HepG2 (cell line): Measurements from ENCODE around the gene ARAP1. TPM values are rescaled to one million over a fixed set of nuclear protein-coding genes. Genes with fewer than 3 reads are reported as not detected.
A peak's percentile ranks its signal among the peaks of the same experiment; 100 is the strongest.

Experiments
- ARID5B ChIP-seq: IDR thresholded peaks from 2 replicates; pipeline ENCODE4 v1.4.0; 2020; ENCODE audit warnings: mild to moderate bottlenecking, missing genetic modification reagents
- ATF4 ChIP-seq, 2 experiments: fragments of 450-650 bp in 1 of 2; sonication (generic) in 1 of 2; formaldehyde crosslinking; IDR thresholded peaks; 2 replicates each; pipeline versions ENCODE4 v1.5.0 to v1.8.0; 2020 to 2022; ENCODE audit warnings: mild to moderate bottlenecking in 1 of 2, missing genetic modification reagents in 1 of 2
- ESRRA ChIP-seq: sonication (generic); formaldehyde crosslinking; IDR thresholded peaks from 2 replicates; pipeline ENCODE4 v1.5.1; 2020; ENCODE audit warnings: mild to moderate bottlenecking, low read depth, missing genetic modification reagents
- MNT ChIP-seq: fragments of 450-650 bp; IDR thresholded peaks from 2 replicates; pipeline ENCODE4 v1.6.1; 2016
- PRDM4 ChIP-seq: sonication (generic); formaldehyde crosslinking; IDR thresholded peaks from 2 replicates; pipeline ENCODE4 v1.9.0; 2021; ENCODE audit warnings: missing genetic modification reagents, borderline replicate concordance
- SALL2 ChIP-seq: sonication (generic); formaldehyde crosslinking; IDR thresholded peaks from 2 replicates; pipeline ENCODE4 v1.8.1; 2023; ENCODE audit warnings: mild to moderate bottlenecking, missing genetic modification reagents, inconsistent platforms
- ZNF546 ChIP-seq: sonication (generic); formaldehyde crosslinking; conservative IDR thresholded peaks from 2 replicates; pipeline ENCODE4 v1.8.1; 2023; ENCODE audit warnings: mild to moderate bottlenecking, missing genetic modification reagents
- ZNF558 ChIP-seq: sonication (generic); formaldehyde crosslinking; IDR thresholded peaks from 2 replicates; pipeline ENCODE4 v1.9.0; 2022; ENCODE audit warnings: mild to moderate bottlenecking, missing genetic modification reagents, borderline replicate concordance
- ZNF878 ChIP-seq: sonication (generic); formaldehyde crosslinking; IDR thresholded peaks from 2 replicates; pipeline ENCODE4 v1.8.1; 2023; ENCODE audit warnings: mild to moderate bottlenecking, missing genetic modification reagents, moderate library complexity
- polyA plus RNA-seq, 8 experiments: library from polyadenylated mRNA; depleted of rRNA in 3 of 8; stranded (reverse) in 7 of 8; unstranded in 1 of 8; fragments of >200 nt; fragmentation: Illumina TruSeq in 4 of 8; extraction: Trizol in 4 of 8; gene quantifications; 2 replicates each; pipeline versions ENCODE4 v1.2.1 to v1.2.3, GENCODE V29; 2011 to 2016; ENCODE audit warnings: low read depth in 4 of 8, missing spikeins in 1 of 8, mixed read lengths in 1 of 8; ENCODE audit not compliant: insufficient read depth in 1 of 8
- total RNA-seq, 5 experiments: library from RNA; depleted of rRNA; stranded (reverse); fragments of >200 nt; fragmentation: Illumina TruSeq; extraction: Trizol; gene quantifications; 2 replicates each; pipeline ENCODE4 v1.2.3, GENCODE V29; 2016; ENCODE audit warnings: low read depth in 1 of 5

ARAP1 gene
- total and polyA plus RNA-seq, 2 of the 13 experiments (the other 11 are each of a cell fraction or from before 2014, with no cell fraction given), result 43.2 to 55.5 TPM

- peak; percentile 29 for TF ChIP-seq ARID5B (CRISPR knock-in tag)
- TF ChIP-seq ZNF558 (CRISPR knock-in tag), result no peak
- TF ChIP-seq ZNF546 (CRISPR knock-in tag), result no peak
- no peak for TF ChIP-seq PRDM4 (CRISPR knock-in tag)
- peak; percentile 63; the same call in 1 of the 2 replicates for TF ChIP-seq ZNF878 (CRISPR knock-in tag)
- 0 out of 2 replicates have a peak, but pooled peaks have one; percentile 17 for TF ChIP-seq SALL2 (CRISPR knock-in tag)
- no peak for TF ChIP-seq ESRRA
- TF ChIP-seq MNT, result no peak
- TF ChIP-seq ATF4 (CRISPR knock-in tag; IDR thresholded peaks at IDR 0.05), result no peak
These were observed 26.6 kb upstream of the ARAP1 start (continued) for GRCh38 chr11:72778535-72779494.
